Heart left ventricle (tissue), 13 donors: ENCODE measurements around the gene FAM24A.
A peak's percentile ranks its signal among the peaks of the same experiment; 100 is the strongest.

Experiments used
- CTCF ChIP-seq, 12 donors: fragments of 200-600 bp; sonication (generic) in 4 of 12; IDR thresholded peaks; one replicate each; pipeline versions ENCODE4 v1.5.0 to v1.8.0; 2018 to 2022; ENCODE audit warnings: antibody characterized with exemption in 12 of 12, mild to moderate bottlenecking in 5 of 12
- POLR2A ChIP-seq, 2 donors: fragments of 450-650 bp; IDR thresholded peaks; one replicate each; pipeline ENCODE4 v1.6.1; 2017; ENCODE audit warnings: antibody characterized with exemption in 2 of 2, mild to moderate bottlenecking in 2 of 2, moderate library complexity in 2 of 2
- donor health status: ischemic (EF 13 %, LVEDD 7.1; RV severe dilation, severe dysfunction).
- donor health status: DM: no; HTN: yes; CAD: no.
- donor health status: DM: no; HTN: no; CAD: no.
- donor health status: ischemic (EF 25% LVEDD 6.9; RV normal size, moderate dysfunction).
- donor health status: ischemic (EF 25% LVEDD 5.7; RV mildly dilated, moderate dysfunction).
- donor health status: ischemic (EF 35%, LVEDD 5.7; RV mildly dilated, moderate dysfunction).
- donor health status: nonischemic (EF 11% LVEDD 7.7; RV severe dilation, severe dysfunction).
- donor health status: DM: yes; HTN: yes; CAD: no.
- donor health status: PGD.
- donor health status: ischemic (EF 29% LVEDD 5.4; RV normal size, mild dysfunction).
- donor health status: nonischemic (EF 23%, LVEDD 6.1; RV moderate dilation, normal function).

- TF ChIP-seq CTCF (IDR thresholded peaks at IDR 0.05) (peak in 1 of 12 donors; percentile 6), POLR2A (IDR thresholded peaks at IDR 0.05) (peak in 1 of 2 donors; percentile 54)
Observed at GRCh38 chr10:122953902-122954730, 43.7 kb downstream of the FAM24A start, which contains the start of gene C10orf88.
